Uterus (tissue), 4 donors: ENCODE results near the gene MARK2. TPM values are rescaled to one million over a fixed set of nuclear protein-coding genes. Genes with fewer than 3 reads are reported as not detected.

Source experiments
- DNase-seq, 2 donors: peaks; one replicate each; pipeline ENCODE4 v3.0.0-alpha.2; 2019 to 2020
- H3K27ac ChIP-seq, 2 donors: fragments of 200-600 bp; sonication (generic); 1 replicate in 1 of 2; 2 replicates in 1 of 2; pipeline ENCODE4 v1.5.1; 2016 to 2018
- H3K27me3 ChIP-seq, 2 donors: fragments of 200-600 bp; sonication (generic); one replicate each; pipeline ENCODE4 v1.5.1; 2018 to 2019; ENCODE audit warnings: control low read depth in 1 of 2
- H3K36me3 ChIP-seq, 2 donors: fragments of 200-600 bp; sonication (generic); one replicate each; pipeline ENCODE4 v1.5.1; 2019; ENCODE audit warnings: control low read depth in 1 of 2
- H3K4me1 ChIP-seq, 2 donors: fragments of 200-600 bp; sonication (generic); one replicate each; pipeline ENCODE4 v1.5.1; 2018 to 2019; ENCODE audit warnings: control low read depth in 1 of 2
- H3K4me3 ChIP-seq, 2 donors: fragments of 200-600 bp; sonication (generic); 1 replicate in 1 of 2; 2 replicates in 1 of 2; pipeline ENCODE4 v1.5.1; 2018 to 2019; ENCODE audit warnings: mild to moderate bottlenecking in 1 of 2
- H3K9me3 ChIP-seq, 2 donors: fragments of 200-600 bp; sonication (generic); one replicate each; pipeline ENCODE4 v1.5.1; 2019; ENCODE audit warnings: control low read depth in 1 of 2
- POLR2A ChIP-seq, 2 donors: fragments of 450-650 bp; IDR thresholded peaks; one replicate each; pipeline ENCODE4 v1.6.1; 2016; ENCODE audit warnings: antibody characterized with exemption in 2 of 2, mild to moderate bottlenecking in 1 of 2, moderate library complexity in 1 of 2
- intact Hi-C: fragments of 100-400 bp; cut with DNase I; formaldehyde crosslinking; loops from one replicate; pipeline ENCODE4 v1.15.1; 2023; ENCODE audit warnings: low total_unique reads
- total RNA-seq, 4 donors: library from RNA; depleted of rRNA in 3 of 4; stranded (reverse); fragments of >200 nt in 3 of 4; gene quantifications; one replicate each; pipeline versions ENCODE4 v1.1.0 to v1.2.4, GENCODE V29; 2014 to 2023
- TF ChIP-seq, protein P1 (sequence below), 4 experiments: fragments of 200-600 bp in 2 of 4; fragments of 450-650 bp in 2 of 4; sonication (generic) in 2 of 4; IDR thresholded peaks; one replicate each; pipeline ENCODE4 v1.5.1; 2016 to 2019; ENCODE audit warnings: antibody characterized with exemption in 4 of 4, mild to moderate bottlenecking in 2 of 4, moderate library complexity in 1 of 4
- donor health status: DM: yes; HTN: yes; CAD: no.

MARK2 gene
- total RNA-seq, 4 donors from 2014 or later, result 6.9 to 36.5 (median 17.7) TPM

DNA sequence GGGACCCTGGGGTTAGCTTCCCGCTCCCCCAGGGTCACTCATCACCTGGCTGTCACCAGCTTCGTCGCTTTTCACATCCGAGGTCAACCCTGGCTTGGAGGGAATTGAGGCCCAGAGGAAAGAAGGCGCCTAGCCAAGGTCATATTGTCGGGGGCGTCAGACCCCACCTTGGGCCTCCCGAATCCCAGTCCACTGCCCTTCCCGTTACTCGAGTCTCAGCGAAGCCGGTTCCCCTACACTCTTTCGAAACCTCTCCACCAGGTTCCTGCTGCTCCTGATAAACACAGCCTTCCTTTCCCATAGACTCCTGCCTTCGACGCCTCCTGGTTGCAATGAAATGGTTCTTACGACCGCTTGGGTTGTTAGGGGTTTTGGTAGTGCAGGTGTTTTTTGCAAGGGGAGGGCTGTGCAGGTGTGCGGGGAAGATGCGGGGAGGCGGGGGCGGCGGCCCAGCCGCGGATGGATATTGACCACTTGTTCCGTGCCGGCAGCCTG is 100.5 kb downstream of the MARK2 start:
- Histone ChIP-seq H3K9me3 (no peaks in the 10 kb centered on the region), H3K4me3 (peak overlapping the region; percentile 62 to 64), H3K27ac (peak overlapping the region; percentile 60 to 70), H3K27me3 (no peaks in the 10 kb centered on the region), H3K36me3 (no peaks in the 10 kb centered on the region), H3K4me1 (no peaks in the 10 kb centered on the region)
- TF ChIP-seq, protein P1, sequence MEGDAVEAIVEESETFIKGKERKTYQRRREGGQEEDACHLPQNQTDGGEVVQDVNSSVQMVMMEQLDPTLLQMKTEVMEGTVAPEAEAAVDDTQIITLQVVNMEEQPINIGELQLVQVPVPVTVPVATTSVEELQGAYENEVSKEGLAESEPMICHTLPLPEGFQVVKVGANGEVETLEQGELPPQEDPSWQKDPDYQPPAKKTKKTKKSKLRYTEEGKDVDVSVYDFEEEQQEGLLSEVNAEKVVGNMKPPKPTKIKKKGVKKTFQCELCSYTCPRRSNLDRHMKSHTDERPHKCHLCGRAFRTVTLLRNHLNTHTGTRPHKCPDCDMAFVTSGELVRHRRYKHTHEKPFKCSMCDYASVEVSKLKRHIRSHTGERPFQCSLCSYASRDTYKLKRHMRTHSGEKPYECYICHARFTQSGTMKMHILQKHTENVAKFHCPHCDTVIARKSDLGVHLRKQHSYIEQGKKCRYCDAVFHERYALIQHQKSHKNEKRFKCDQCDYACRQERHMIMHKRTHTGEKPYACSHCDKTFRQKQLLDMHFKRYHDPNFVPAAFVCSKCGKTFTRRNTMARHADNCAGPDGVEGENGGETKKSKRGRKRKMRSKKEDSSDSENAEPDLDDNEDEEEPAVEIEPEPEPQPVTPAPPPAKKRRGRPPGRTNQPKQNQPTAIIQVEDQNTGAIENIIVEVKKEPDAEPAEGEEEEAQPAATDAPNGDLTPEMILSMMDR (IDR thresholded peaks at IDR 0.05), result no peak
- TF ChIP-seq POLR2A (IDR thresholded peaks at IDR 0.05), result no peak
- intact Hi-C loops, result no loop called here
- DNase-seq, result no peak

DNA sequence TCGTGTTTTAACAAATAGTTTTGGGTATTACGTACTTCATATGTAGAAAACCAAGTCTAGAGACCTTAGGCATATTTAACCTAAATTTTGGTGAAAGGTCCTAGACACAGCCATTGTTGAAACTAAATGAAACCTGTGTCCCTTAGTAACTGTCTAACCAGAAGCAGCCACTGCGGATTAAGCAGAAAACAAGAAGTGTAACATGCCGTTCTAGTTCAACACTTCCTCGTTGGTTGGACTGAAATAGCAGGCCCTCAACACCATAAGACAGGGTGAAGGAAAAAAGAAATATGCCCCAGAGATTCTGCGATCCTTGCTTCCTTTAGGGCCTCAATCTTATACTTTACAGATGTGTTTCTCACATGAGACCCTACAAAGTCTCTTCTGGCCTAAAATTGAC is 101.9 kb downstream of the MARK2 start:
- intact Hi-C loops, result loop anchor here (10.0 kb wide), 1 partner anchor 176 kb away; the partner anchor contains the start of gene ZFTA
- no peak for DNase-seq
- TF ChIP-seq POLR2A (IDR thresholded peaks at IDR 0.05), result no peak
- TF ChIP-seq, protein P1 (IDR thresholded peaks at IDR 0.05), result no peak
- Histone ChIP-seq H3K36me3 (no peaks in the 10 kb centered on the region), H3K4me1 (peaks cover 0 to 5% of the 10 kb centered on the region in 2 donors), H3K4me3 (no peak overlapping the region), H3K9me3 (no peaks in the 10 kb centered on the region), H3K27ac (no peak overlapping the region), H3K27me3 (no peaks in the 10 kb centered on the region)

DNA sequence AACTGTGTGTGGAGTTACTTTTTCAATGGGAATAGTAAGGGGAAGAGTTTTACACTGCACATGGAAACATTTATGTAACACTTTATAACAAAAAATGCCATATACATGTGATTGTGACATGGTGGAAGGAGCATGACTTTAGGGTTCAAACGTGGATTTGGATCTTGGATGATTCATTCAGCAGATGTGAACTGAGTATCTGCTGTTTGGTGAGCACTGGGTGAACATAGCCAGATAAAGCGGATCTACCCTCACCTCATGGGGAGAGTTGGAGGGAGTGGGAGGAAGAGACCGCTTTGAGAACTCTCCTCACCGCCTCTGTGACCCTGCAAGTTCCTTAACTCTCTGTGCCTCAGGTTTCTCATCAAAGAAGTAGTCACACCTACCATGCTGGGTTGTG is 103.0 kb downstream of the MARK2 start:
- intact Hi-C loops, result loop anchor here (10.0 kb wide), 1 partner anchor 177 kb away; the partner anchor contains the start of gene ZFTA
- Histone ChIP-seq H3K36me3 (no peaks in the 10 kb centered on the region), H3K9me3 (no peaks in the 10 kb centered on the region), H3K27ac (no peak overlapping the region), H3K4me3 (no peak overlapping the region), H3K27me3 (no peaks in the 10 kb centered on the region), H3K4me1 (peaks cover 0 to 5% of the 10 kb centered on the region in 2 donors)
- TF ChIP-seq, protein P1 (IDR thresholded peaks at IDR 0.05), result no peak
- no peak for TF ChIP-seq POLR2A (IDR thresholded peaks at IDR 0.05)
- DNase-seq, result no peak

DNA sequence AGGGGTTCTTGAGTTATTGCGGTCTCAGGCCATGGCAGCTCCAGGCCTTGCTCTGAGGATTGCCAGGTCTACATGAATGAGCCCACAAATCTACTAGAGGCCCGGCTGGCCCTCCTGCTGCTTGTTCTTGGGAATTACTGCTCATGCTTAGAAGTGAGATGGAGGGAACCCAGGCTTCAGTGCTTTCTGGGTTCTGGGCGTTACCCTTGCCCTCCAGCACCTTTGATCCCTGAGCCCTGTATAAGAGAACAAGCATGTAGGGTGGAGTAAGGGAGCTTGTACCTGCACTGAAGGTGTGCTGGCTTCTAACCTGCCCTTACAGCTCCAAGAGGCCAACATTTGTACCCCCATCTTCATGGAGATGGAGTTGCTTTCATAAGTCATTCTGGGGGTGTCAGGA is 103.9 kb downstream of the MARK2 start:
- Histone ChIP-seq H3K9me3 (no peaks in the 10 kb centered on the region), H3K36me3 (no peaks in the 10 kb centered on the region), H3K4me1 (peaks cover 0 to 5% of the 10 kb centered on the region in 2 donors), H3K4me3 (no peak overlapping the region), H3K27me3 (no peaks in the 10 kb centered on the region), H3K27ac (no peak overlapping the region)
- no peak for DNase-seq
- no peak for TF ChIP-seq POLR2A (IDR thresholded peaks at IDR 0.05)
- TF ChIP-seq, protein P1 (IDR thresholded peaks at IDR 0.05), result no peak
- intact Hi-C loops, result loop anchor here (10.0 kb wide), 1 partner anchor 178 kb away; the partner anchor contains the start of gene ZFTA

DNA sequence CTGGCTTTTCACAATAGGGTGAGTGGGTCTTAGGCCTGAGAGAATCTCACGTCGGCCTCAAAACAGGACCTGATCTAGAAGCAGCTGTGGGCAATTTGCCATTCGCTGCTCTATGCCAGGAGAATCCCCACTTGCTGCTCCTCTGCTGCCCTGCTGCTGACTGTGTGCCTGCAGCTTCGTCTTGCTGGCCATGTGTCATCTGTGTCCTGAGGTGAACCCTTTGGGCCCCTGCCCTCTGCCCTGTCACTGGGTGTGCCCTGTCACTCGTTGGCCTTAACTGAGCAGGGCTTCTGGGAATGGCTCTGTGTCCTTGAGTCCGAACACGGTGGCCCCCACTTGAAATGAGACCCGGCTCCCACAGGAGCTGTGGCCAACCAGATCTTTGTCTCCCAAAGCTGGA is 106.1 kb downstream of the MARK2 start:
- DNase-seq, result peak in 1 of 2 donors; percentile 26
- no peaks in the 10 kb centered on the region for H3K36me3 ChIP-seq
- no peak for TF ChIP-seq POLR2A (IDR thresholded peaks at IDR 0.05)
- TF ChIP-seq, protein P1 (IDR thresholded peaks at IDR 0.05), result no peak
- no peak overlapping the region for H3K4me3 ChIP-seq
- no peaks in the 10 kb centered on the region for H3K9me3 ChIP-seq
- no peaks in the 10 kb centered on the region for H3K27me3 ChIP-seq
- intact Hi-C loops, result loop anchor here (10.0 kb wide), 1 partner anchor 180 kb away; the partner anchor contains the start of gene ZFTA
- H3K27ac ChIP-seq, result peak overlapping the region; percentile 11 to 48
- peaks cover 0 to 5% of the 10 kb centered on the region in 2 donors for H3K4me1 ChIP-seq
